ENCODE data around the gene RFTN1. TPM values are rescaled to one million over a fixed set of nuclear protein-coding genes. Genes with fewer than 3 reads are reported as not detected.

The RFTN1 gene
- total RNA-seq, 1 donor from 2014 or later = 0.92 TPM

DNA sequence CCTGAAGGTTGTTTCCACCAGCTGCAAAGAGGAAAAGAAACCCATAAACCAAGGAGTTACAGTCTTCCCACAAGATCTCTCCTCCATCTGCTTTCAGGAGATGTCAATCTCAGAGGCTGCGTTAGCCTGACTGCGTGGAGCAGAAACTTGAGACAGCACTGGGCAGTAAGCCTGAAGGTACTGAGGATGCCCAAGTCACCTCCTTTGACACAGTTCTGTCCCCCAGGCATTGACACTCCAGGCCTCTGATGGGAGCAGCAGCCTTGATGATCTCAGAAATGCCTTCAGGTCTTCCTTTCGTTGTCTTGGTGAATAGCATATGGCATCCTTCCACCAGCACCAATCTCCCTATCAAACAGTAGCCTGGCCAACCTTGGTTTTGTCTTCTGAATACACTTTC lies 159.2 kb downstream of the RFTN1 start:
- Mint-ChIP-seq H3K36me3 (peaks cover 5% of the 10 kb centered on the region), H3K27ac (no peak overlapping the region), H3K4me3 (no peak overlapping the region), H3K4me1 (peaks cover 29% of the 10 kb centered on the region), H3K9me3 (no peaks in the 10 kb centered on the region), H3K27me3 (ENCODE audit: insufficient read depth, low read depth) (peaks cover 2% of the 10 kb centered on the region)
- no peak overlapping the region for H3K27ac ChIP-seq
- H3K9me3 ChIP-seq (ENCODE audit: low read depth) = no peaks in the 10 kb centered on the region
- no peaks in the 10 kb centered on the region for H3K27me3 ChIP-seq
- H3K79me2 ChIP-seq (ENCODE audit: low read depth) = no peaks in the 10 kb centered on the region
- H3F3A ChIP-seq (ENCODE audit: low read depth) = no peaks in the 10 kb centered on the region
- TF ChIP-seq EZH2 (IDR thresholded peaks at IDR 0.05) (no peak), EZH2phosphoT487 (IDR thresholded peaks at IDR 0.05) (no peak)
- TF ChIP-seq, protein P1, sequence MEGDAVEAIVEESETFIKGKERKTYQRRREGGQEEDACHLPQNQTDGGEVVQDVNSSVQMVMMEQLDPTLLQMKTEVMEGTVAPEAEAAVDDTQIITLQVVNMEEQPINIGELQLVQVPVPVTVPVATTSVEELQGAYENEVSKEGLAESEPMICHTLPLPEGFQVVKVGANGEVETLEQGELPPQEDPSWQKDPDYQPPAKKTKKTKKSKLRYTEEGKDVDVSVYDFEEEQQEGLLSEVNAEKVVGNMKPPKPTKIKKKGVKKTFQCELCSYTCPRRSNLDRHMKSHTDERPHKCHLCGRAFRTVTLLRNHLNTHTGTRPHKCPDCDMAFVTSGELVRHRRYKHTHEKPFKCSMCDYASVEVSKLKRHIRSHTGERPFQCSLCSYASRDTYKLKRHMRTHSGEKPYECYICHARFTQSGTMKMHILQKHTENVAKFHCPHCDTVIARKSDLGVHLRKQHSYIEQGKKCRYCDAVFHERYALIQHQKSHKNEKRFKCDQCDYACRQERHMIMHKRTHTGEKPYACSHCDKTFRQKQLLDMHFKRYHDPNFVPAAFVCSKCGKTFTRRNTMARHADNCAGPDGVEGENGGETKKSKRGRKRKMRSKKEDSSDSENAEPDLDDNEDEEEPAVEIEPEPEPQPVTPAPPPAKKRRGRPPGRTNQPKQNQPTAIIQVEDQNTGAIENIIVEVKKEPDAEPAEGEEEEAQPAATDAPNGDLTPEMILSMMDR (IDR thresholded peaks at IDR 0.05) = no peak
- no peak overlapping the region for H3K9ac ChIP-seq
- no peak for DNase-seq (ENCODE audit: low spot score)
- no peak overlapping the region for H3K4me2 ChIP-seq
- no peaks in the 10 kb centered on the region for H3K36me3 ChIP-seq
- no peak overlapping the region for H2AFZ ChIP-seq (replicated peaks)
- no peaks in the 10 kb centered on the region for H4K20me1 ChIP-seq (ENCODE audit: low read depth)
- peaks cover 4% of the 10 kb centered on the region for H3K4me1 ChIP-seq
- H3K4me3 ChIP-seq = no peak overlapping the region

DNA sequence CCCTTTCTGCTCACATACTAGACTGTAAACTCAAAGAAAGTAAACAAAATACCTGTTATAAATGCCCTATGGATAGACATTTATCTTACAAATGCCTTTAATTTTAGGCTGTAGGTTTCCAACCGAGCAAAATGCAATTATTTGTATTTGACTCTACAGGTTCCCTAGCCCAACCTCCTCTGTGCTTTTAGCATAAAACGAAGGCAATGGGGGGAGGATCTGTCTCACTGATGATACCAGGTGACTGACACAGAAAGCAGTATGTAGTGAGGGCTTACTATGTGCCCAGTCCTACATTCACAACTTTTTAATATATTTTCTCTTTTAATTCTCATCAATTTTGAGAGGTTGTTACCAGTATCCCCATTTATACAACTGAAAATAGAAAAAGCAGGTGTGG lies 161.1 kb downstream of the RFTN1 start:
- no peak for TF ChIP-seq EZH2phosphoT487 (IDR thresholded peaks at IDR 0.05)
- no peak for TF ChIP-seq EZH2 (IDR thresholded peaks at IDR 0.05)
- TF ChIP-seq, protein P1 (IDR thresholded peaks at IDR 0.05) = no peak
- no peak for DNase-seq (ENCODE audit: low spot score)
- Mint-ChIP-seq H3K27me3 (ENCODE audit: insufficient read depth, low read depth) (peaks cover 2% of the 10 kb centered on the region), H3K36me3 (peaks cover 14% of the 10 kb centered on the region), H3K27ac (no peak overlapping the region), H3K4me1 (peaks cover 22% of the 10 kb centered on the region), H3K4me3 (no peak overlapping the region), H3K9me3 (no peaks in the 10 kb centered on the region)
- Histone ChIP-seq H3F3A (ENCODE audit: low read depth) (no peaks in the 10 kb centered on the region), H3K9me3 (ENCODE audit: low read depth) (no peaks in the 10 kb centered on the region), H3K4me1 (peaks cover 4% of the 10 kb centered on the region), H3K27ac (no peak overlapping the region), H3K4me2 (no peak overlapping the region), H2AFZ (replicated peaks) (no peak overlapping the region), H3K4me3 (no peak overlapping the region), H3K79me2 (ENCODE audit: low read depth) (no peaks in the 10 kb centered on the region), H3K9ac (no peak overlapping the region), H4K20me1 (ENCODE audit: low read depth) (no peaks in the 10 kb centered on the region), H3K36me3 (no peaks in the 10 kb centered on the region), H3K27me3 (no peaks in the 10 kb centered on the region)

DNA sequence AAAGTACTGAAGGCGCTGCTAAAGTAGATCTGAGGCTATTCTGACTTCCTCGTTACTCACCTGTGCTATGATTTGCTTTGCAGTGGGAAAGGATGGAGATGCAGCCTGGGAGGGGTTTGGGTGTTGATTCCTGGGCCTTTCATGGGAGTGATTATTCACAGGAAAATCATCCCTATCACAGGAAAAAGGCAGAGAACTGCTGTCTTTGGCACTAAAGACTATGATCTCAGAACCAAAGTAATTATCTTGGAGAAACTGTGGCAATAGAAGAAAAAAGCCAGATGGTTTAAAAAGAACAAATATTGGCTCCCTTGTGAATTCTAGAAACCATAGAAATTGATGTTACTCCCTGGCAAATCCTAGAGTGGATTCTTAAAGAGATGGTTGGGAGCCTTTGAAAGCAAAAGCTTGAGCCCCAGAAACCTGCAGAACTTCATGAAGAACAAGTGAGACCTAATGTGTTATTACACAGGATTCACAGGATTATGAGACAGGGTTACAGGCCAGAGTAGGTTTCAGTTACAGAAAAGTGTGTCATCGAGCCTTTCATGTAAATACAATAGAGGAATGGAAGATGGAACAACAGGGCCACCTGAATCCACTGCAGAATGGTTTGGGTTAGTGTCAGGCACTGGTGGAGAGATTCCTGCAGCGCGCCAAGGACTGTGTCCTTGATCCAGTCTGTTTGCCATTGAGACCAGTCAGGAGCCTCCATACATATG lies 162.7 kb downstream of the RFTN1 start:
- H3K4me3 Mint-ChIP-seq = no peak overlapping the region
- Histone ChIP-seq H4K20me1 (ENCODE audit: low read depth) (no peaks in the 10 kb centered on the region), H3K27ac (no peak overlapping the region), H3K4me2 (no peak overlapping the region), H3K36me3 (no peaks in the 10 kb centered on the region), H3F3A (ENCODE audit: low read depth) (no peaks in the 10 kb centered on the region), H3K9ac (no peak overlapping the region), H3K9me3 (ENCODE audit: low read depth) (no peaks in the 10 kb centered on the region), H3K4me3 (no peak overlapping the region), H2AFZ (replicated peaks) (no peak overlapping the region), H3K79me2 (ENCODE audit: low read depth) (no peaks in the 10 kb centered on the region), H3K4me1 (peaks cover 4% of the 10 kb centered on the region), H3K27me3 (no peaks in the 10 kb centered on the region)
- peaks cover 18% of the 10 kb centered on the region for H3K36me3 Mint-ChIP-seq
- DNase-seq (ENCODE audit: low spot score) = no peak
- H3K27ac Mint-ChIP-seq = no peak overlapping the region
- TF ChIP-seq EZH2 (IDR thresholded peaks at IDR 0.05) (no peak), EZH2phosphoT487 (IDR thresholded peaks at IDR 0.05) (no peak)
- TF ChIP-seq, protein P1 (IDR thresholded peaks at IDR 0.05) = no peak
- H3K27me3 Mint-ChIP-seq (ENCODE audit: insufficient read depth, low read depth) = peaks cover 2% of the 10 kb centered on the region
- peaks cover 18% of the 10 kb centered on the region for H3K4me1 Mint-ChIP-seq
- no peaks in the 10 kb centered on the region for H3K9me3 Mint-ChIP-seq
